Measurements from ENCODE around the gene LSM12.

Gene LSM12

GRCh38 chr17:44045486-44045885 is 21.0 kb downstream of the LSM12 start:
- Histone ChIP-seq H2AFZ (ENCODE audit: low read depth, low read length, severe bottlenecking) (no peak overlapping the region), H3K79me2 (ENCODE audit: insufficient read depth, low read length) (peaks cover 71% of the 10 kb centered on the region), H3K27ac (ENCODE audit: low read depth, low read length) (no peak overlapping the region), H3K36me3 (ENCODE audit: low read length) (peaks cover 12% of the 10 kb centered on the region; the same call in 1 of the 2 replicates), H3K9me3 (ENCODE audit: insufficient read depth, low read length) (no peaks in the 10 kb centered on the region), H3F3A (ENCODE audit: insufficient read depth) (peaks cover 9% of the 10 kb centered on the region; the same call in 1 of the 2 replicates), H4K20me1 (ENCODE audit: low read depth, low read length) (no peaks in the 10 kb centered on the region), H3K4me3 (ENCODE audit: insufficient read depth, low read length, poor library complexity, severe bottlenecking) (no peak overlapping the region), H3K27me3 (ENCODE audit: low read length) (no peaks in the 10 kb centered on the region), H3K4me2 (ENCODE audit: low read depth, low read length, poor library complexity, severe bottlenecking) (no peak overlapping the region), H3K9me2 (replicated peaks; ENCODE audit: insufficient read depth, low read length) (no peaks in the 10 kb centered on the region), H3K9ac (ENCODE audit: low read length) (no peak overlapping the region)
- no peak for TF ChIP-seq CTCF (IDR thresholded peaks at IDR 0.05; ENCODE audit: insufficient read depth, low read length, poor library complexity, severe bottlenecking)
- no peak for TF ChIP-seq EZH2phosphoT487 (conservative IDR thresholded peaks at IDR 0.05; ENCODE audit: low read length)

- H3K27me3 ChIP-seq (ENCODE audit: low read length): no peaks in the 10 kb centered on the region
- peaks cover 9% of the 10 kb centered on the region; the same call in 1 of the 2 replicates for H3K36me3 ChIP-seq (ENCODE audit: low read length)
- no peak overlapping the region for H3K27ac ChIP-seq (ENCODE audit: low read depth, low read length)
- H2AFZ ChIP-seq (ENCODE audit: low read depth, low read length, severe bottlenecking): no peak overlapping the region
- no peak overlapping the region for H3K9ac ChIP-seq (ENCODE audit: low read length)
- H3K4me2 ChIP-seq (ENCODE audit: low read depth, low read length, poor library complexity, severe bottlenecking): no peak overlapping the region
- H3F3A ChIP-seq (ENCODE audit: insufficient read depth): peaks cover 9% of the 10 kb centered on the region; the same call in 1 of the 2 replicates
- peaks cover 68% of the 10 kb centered on the region for H3K79me2 ChIP-seq (ENCODE audit: insufficient read depth, low read length)
- H3K4me3 ChIP-seq (ENCODE audit: insufficient read depth, low read length, poor library complexity, severe bottlenecking): no peak overlapping the region
- H4K20me1 ChIP-seq (ENCODE audit: low read depth, low read length): no peaks in the 10 kb centered on the region
- H3K9me3 ChIP-seq (ENCODE audit: insufficient read depth, low read length): no peaks in the 10 kb centered on the region
- TF ChIP-seq EZH2phosphoT487 (conservative IDR thresholded peaks at IDR 0.05; ENCODE audit: low read length) (no peak), CTCF (IDR thresholded peaks at IDR 0.05; ENCODE audit: insufficient read depth, low read length, poor library complexity, severe bottlenecking) (no peak)
- H3K9me2 ChIP-seq (replicated peaks; ENCODE audit: insufficient read depth, low read length): no peaks in the 10 kb centered on the region
Observed at GRCh38 chr17:44044071-44044470, 22.4 kb downstream of the LSM12 start.

GRCh38 chr17:44043272-44043696 is 23.2 kb downstream of the LSM12 start:
- Histone ChIP-seq H3K79me2 (ENCODE audit: insufficient read depth, low read length) (peaks cover 64% of the 10 kb centered on the region), H4K20me1 (ENCODE audit: low read depth, low read length) (no peaks in the 10 kb centered on the region), H3K9me2 (replicated peaks; ENCODE audit: insufficient read depth, low read length) (no peaks in the 10 kb centered on the region), H3K27ac (ENCODE audit: low read depth, low read length) (no peak overlapping the region), H3K27me3 (ENCODE audit: low read length) (no peaks in the 10 kb centered on the region), H2AFZ (ENCODE audit: low read depth, low read length, severe bottlenecking) (no peak overlapping the region), H3K9ac (ENCODE audit: low read length) (no peak overlapping the region), H3K36me3 (ENCODE audit: low read length) (peaks cover 8% of the 10 kb centered on the region), H3K4me2 (ENCODE audit: low read depth, low read length, poor library complexity, severe bottlenecking) (no peak overlapping the region), H3K9me3 (ENCODE audit: insufficient read depth, low read length) (no peaks in the 10 kb centered on the region), H3K4me3 (ENCODE audit: insufficient read depth, low read length, poor library complexity, severe bottlenecking) (no peak overlapping the region), H3F3A (ENCODE audit: insufficient read depth) (peaks cover 9% of the 10 kb centered on the region; the same call in 1 of the 2 replicates)
- no peak for TF ChIP-seq CTCF (IDR thresholded peaks at IDR 0.05; ENCODE audit: insufficient read depth, low read length, poor library complexity, severe bottlenecking)
- TF ChIP-seq EZH2phosphoT487 (conservative IDR thresholded peaks at IDR 0.05; ENCODE audit: low read length): no peak

All from SU-DHL-6 (cell line).